Activated T-cell treated with anti-CD3 and anti-CD28 coated beads, Interleukin-2, amount 50 U/mL, for 4 hours (primary cell): ENCODE data around the gene SELENOF. TPM values are rescaled to one million over a fixed set of nuclear protein-coding genes. Genes with fewer than 3 reads are reported as not detected.

Experiments used
- ATAC-seq, 2 donors: fragments of 200-7000 bp; cut with Tn5 transposase; one replicate each; pipeline ENCODE4 v1.10.0; 2021
- DNase-seq: peaks from one replicate; pipeline ENCODE4 v3.0.0-alpha.2; 2020
- H3K27me3 Mint-ChIP-seq: one replicate; pipeline ENCODE4 v1.8.0; 2021; ENCODE audit warnings: low read depth, mixed read lengths
- H3K36me3 Mint-ChIP-seq: one replicate; pipeline ENCODE4 v1.8.0; 2022; ENCODE audit warnings: mixed read lengths; ENCODE audit not compliant: insufficient read depth
- H3K4me1 Mint-ChIP-seq: one replicate; pipeline ENCODE4 v1.8.0; 2021; ENCODE audit warnings: low read depth, mixed read lengths
- H3K4me3 Mint-ChIP-seq: one replicate; pipeline ENCODE4 v1.8.0; 2021; ENCODE audit warnings: mild to moderate bottlenecking, moderate library complexity, mixed read lengths
- H3K9me3 Mint-ChIP-seq: one replicate; pipeline ENCODE4 v1.8.0; 2021; ENCODE audit warnings: mixed read lengths
- total RNA-seq, 3 donors: library from RNA; stranded (reverse); gene quantifications; one replicate each; pipeline ENCODE4 v1.2.1, GENCODE V29; 2021

Gene SELENOF
- 100 to 1,000 TPM; 193 to 211 (median 204) TPM for total RNA-seq

DNA sequence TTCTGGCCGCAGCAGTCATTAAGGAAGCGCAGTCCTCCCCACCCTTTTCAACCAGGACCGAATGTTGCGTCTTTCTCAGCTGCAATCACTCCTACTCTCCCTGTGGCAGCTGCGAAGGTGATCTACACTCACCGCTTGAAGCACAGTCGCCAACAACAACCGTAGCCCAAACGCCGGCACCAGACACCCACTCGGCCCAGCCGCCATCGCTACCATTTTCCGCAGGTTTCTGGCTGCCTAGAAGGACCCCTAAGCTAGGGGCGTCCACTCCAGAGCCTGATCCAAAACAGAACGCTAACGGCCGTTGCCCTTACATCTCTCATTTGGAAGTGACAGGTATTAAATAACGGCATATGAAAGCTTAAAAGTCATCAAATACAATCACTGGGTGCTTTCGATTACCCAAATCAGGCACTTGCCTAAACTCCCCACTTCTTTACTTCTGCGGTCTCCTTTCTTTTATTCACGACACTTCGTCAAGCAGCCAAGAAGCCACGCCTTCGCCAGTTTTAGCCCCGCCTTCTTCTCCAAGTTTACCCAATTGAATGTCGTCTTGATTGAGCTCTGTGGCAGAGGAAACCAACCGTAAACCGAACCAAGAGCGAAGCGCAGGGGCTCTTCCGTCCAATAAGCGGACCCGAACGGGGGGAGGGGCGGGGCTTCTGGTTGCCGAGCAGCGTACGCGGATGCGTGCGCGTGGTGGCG lies at the start of gene SELENOF:
TSS of gene SELENOF (minus strand) at position 231 of the 705 bp plus-strand sequence. CDS start at position 216, 15 bp downstream.
- H3K4me1 Mint-ChIP-seq, result peaks cover 49% of the 10 kb centered on the region

DNA sequence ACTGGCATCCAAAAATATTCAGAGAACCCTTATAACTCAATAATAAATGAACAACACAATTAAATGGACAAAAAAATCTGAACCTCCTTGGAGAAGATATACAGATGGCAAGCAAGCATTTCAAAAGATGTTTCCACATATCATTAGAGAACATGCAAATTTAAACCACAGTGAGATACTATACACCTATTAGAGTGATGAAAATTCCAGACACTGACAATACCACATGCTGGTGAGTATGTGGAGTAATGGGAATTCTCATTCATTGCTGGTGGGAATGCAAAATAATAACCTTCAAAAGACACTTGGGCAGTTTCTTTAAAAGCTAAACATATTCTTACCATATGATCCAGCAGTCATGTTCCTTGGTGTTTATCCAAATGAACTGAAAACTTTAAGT lies 46.6 kb upstream of the SELENOF start:
- Mint-ChIP-seq H3K36me3 (peaks cover 7% of the 10 kb centered on the region), H3K4me1 (no peaks in the 10 kb centered on the region), H3K4me3 (no peak overlapping the region), H3K27me3 (no peaks in the 10 kb centered on the region), H3K9me3 (no peaks in the 10 kb centered on the region)
- DNase-seq (no peak), ATAC-seq (no peak)

More for the DNA sequence above, at the start of gene SELENOF:
- H3K4me3 Mint-ChIP-seq, result no peak within 1 kb of the TSS
- peaks cover 21% of the 10 kb centered on the region for H3K36me3 Mint-ChIP-seq
- ATAC-seq (peak; percentile 91), DNase-seq (peak; percentile 99)
- H3K27me3 Mint-ChIP-seq, result no peaks in the 10 kb centered on the region
- no peaks in the 10 kb centered on the region for H3K9me3 Mint-ChIP-seq

DNA sequence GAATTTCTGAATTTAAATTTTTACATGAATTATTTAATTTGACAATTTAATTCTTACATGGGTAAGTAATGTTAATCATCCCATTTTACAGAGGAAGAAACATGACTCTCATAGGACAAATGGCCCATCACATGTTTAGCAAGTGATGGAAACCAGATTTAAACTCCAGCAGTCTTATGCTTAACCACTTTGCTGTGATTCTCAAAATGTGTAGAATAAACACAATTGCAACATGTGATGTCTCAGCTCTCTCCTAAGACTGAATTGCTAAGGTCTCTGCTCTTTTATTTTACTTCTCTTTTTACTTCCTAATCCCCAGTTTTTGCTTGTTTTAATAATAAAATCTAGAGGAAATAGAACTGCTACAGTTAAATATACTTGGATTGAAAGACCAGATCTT lies 43.3 kb upstream of the SELENOF start:
- H3K36me3 Mint-ChIP-seq, result peaks cover 5% of the 10 kb centered on the region
- no peak overlapping the region for H3K4me3 Mint-ChIP-seq
- ATAC-seq, result no peak
- peaks cover 3% of the 10 kb centered on the region for H3K4me1 Mint-ChIP-seq
- no peaks in the 10 kb centered on the region for H3K9me3 Mint-ChIP-seq
- H3K27me3 Mint-ChIP-seq, result no peaks in the 10 kb centered on the region
- DNase-seq, result no peak

- Mint-ChIP-seq H3K9me3 (no peaks in the 10 kb centered on the region), H3K27me3 (no peaks in the 10 kb centered on the region), H3K4me3 (no peak overlapping the region), H3K4me1 (peaks cover 3% of the 10 kb centered on the region), H3K36me3 (peaks cover 5% of the 10 kb centered on the region)
- DNase-seq (no peak), ATAC-seq (no peak)
These were observed 42.3 kb upstream of the SELENOF start for GRCh38 chr1:86956221-86956620.

DNA sequence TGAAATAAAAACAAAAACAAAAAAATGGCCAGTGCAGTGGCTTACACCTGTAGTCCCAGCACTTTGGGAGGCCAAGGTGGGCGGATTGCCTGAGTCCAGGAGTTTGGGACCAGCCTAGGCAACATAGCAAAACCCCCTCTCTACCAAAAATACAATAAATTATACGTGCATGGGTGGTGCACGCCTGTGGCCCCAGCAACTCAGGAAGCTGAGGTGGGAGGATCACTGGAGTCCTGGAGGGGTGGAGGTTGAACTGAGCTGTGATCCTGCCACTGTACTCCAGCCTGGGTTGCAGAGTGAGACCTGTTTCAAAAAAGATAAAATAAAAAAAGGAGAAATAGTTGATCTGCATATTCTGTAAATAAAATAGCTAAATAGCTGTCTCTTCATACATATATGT lies 41.8 kb upstream of the SELENOF start:
- H3K4me1 Mint-ChIP-seq, result peaks cover 3% of the 10 kb centered on the region
- no peak overlapping the region for H3K4me3 Mint-ChIP-seq
- H3K9me3 Mint-ChIP-seq, result no peaks in the 10 kb centered on the region
- ATAC-seq, result no peak
- DNase-seq, result no peak
- H3K27me3 Mint-ChIP-seq, result no peaks in the 10 kb centered on the region
- H3K36me3 Mint-ChIP-seq, result peaks cover 5% of the 10 kb centered on the region

- no peaks in the 10 kb centered on the region for H3K9me3 Mint-ChIP-seq
- H3K27me3 Mint-ChIP-seq, result no peaks in the 10 kb centered on the region
- peaks cover 3% of the 10 kb centered on the region for H3K4me1 Mint-ChIP-seq
- ATAC-seq, result no peak
- DNase-seq, result no peak
- no peak overlapping the region for H3K4me3 Mint-ChIP-seq
- peaks cover 1% of the 10 kb centered on the region for H3K36me3 Mint-ChIP-seq
These were observed 39.2 kb upstream of the SELENOF start for GRCh38 chr1:86953167-86953566.

DNA sequence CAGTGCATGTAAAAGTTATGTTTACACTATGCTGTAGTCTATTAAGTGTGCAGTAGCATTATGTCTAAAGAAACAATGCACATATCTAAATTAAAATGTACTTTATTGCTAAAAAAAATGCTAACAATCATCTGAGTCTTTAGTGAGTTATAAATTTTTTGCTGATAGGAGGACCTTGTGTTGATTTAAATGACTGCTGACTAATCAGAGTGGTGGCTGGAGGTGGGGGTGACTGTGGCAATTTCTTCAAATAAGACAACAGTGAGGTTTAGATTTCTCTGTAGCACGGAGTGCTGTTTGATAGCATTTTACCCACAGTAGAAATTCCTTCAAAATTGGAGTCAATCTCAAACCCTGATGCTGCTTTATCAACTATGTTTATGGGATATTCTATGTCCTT lies 37.5 kb upstream of the SELENOF start:
- Mint-ChIP-seq H3K4me3 (no peak overlapping the region), H3K9me3 (no peaks in the 10 kb centered on the region), H3K27me3 (no peaks in the 10 kb centered on the region), H3K36me3 (no peaks in the 10 kb centered on the region), H3K4me1 (peaks cover 3% of the 10 kb centered on the region)
- ATAC-seq (no peak), DNase-seq (no peak)

DNA sequence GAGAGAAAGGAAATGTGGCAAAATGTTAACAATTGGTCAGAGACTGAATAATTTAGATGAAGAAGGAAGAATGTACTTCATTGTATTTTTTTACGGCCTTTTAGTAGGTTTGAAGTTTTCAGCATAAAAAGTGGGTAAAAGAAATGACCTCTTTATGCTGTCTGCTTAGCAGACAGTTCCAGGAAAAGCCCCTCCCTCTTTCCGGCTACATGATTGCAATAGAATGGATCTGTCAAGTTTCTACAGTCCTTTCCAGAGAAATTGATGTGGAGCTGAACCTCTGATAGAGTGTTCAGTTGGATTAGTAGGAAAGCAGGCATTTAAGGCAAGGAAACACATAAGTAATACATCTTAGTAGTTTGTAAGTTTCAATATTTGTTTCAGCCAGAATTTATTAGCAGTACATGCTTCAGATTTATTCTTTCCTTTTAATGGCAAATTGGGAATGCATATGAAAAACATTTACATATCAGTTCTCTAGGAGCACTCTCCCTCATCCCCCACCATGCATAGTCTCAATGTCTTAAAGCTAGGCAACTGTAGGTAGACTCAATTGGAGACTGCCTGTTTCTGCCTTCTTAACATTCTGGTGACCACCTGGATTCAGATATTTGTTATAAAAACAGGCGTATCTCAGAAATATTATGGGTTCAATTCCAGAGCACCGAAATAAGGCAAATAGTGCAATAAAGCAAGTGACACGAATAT lies 36.9 kb upstream of the SELENOF start:
- Mint-ChIP-seq H3K27me3 (no peaks in the 10 kb centered on the region), H3K9me3 (no peaks in the 10 kb centered on the region), H3K4me1 (peaks cover 3% of the 10 kb centered on the region), H3K4me3 (no peak overlapping the region), H3K36me3 (no peaks in the 10 kb centered on the region)
- no peak for ATAC-seq
- no peak for DNase-seq

- ATAC-seq (no peak), DNase-seq (no peak)
- no peaks in the 10 kb centered on the region for H3K4me1 Mint-ChIP-seq
- no peaks in the 10 kb centered on the region for H3K9me3 Mint-ChIP-seq
- no peaks in the 10 kb centered on the region for H3K27me3 Mint-ChIP-seq
- no peaks in the 10 kb centered on the region for H3K36me3 Mint-ChIP-seq
- no peak overlapping the region for H3K4me3 Mint-ChIP-seq
These were observed 34.3 kb upstream of the SELENOF start for GRCh38 chr1:86948212-86948611.

- H3K4me1 Mint-ChIP-seq, result peaks cover 6% of the 10 kb centered on the region
- H3K9me3 Mint-ChIP-seq, result no peaks in the 10 kb centered on the region
- H3K36me3 Mint-ChIP-seq, result no peaks in the 10 kb centered on the region
- no peak for ATAC-seq
- H3K4me3 Mint-ChIP-seq, result no peak overlapping the region
- H3K27me3 Mint-ChIP-seq, result no peaks in the 10 kb centered on the region
- no peak for DNase-seq
These were observed 28.8 kb upstream of the SELENOF start for GRCh38 chr1:86942743-86943142.

DNA sequence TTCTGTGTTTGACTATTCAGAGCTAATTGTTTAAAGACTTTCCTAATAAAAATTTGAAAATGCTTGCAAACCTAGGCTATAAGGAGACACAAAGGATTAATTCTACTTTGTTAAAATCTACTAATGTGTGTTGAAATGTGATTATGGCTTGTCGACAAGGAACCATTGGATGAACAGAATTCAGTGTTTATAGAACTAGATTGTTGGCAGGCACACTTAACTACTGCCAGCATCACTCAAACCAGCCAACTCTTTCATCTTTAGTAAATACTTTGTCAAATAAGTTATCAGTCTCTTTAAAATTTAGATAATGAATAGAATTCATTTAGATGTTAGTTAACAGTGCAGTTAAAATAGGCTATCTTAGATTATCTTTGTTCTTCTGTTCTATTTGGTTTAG lies 28.1 kb upstream of the SELENOF start:
- ATAC-seq (no peak), DNase-seq (no peak)
- Mint-ChIP-seq H3K4me1 (peaks cover 6% of the 10 kb centered on the region), H3K36me3 (no peaks in the 10 kb centered on the region), H3K4me3 (no peak overlapping the region), H3K9me3 (no peaks in the 10 kb centered on the region), H3K27me3 (no peaks in the 10 kb centered on the region)

DNA sequence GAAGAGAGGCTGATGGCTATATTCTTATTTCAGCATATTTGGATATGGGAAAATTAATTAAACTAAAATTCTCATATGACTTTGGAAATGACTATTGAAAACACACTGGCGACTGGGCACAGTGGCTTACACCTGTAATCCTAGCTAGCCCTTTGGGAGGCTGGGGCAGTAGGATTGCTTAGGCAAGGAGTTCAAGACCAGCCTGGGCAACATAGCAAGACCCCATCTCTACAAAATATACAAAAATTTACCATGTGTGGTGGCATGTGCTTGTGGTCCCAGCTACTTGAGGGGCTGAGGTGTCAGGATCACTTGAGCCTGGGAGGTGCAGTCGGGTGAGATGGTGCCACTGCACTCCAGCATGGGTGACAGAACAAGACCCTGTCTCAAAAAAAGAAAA lies 26.7 kb upstream of the SELENOF start:
- no peak overlapping the region for H3K4me3 Mint-ChIP-seq
- DNase-seq (no peak), ATAC-seq (no peak)
- H3K36me3 Mint-ChIP-seq, result no peaks in the 10 kb centered on the region
- no peaks in the 10 kb centered on the region for H3K27me3 Mint-ChIP-seq
- H3K4me1 Mint-ChIP-seq, result peaks cover 6% of the 10 kb centered on the region
- no peaks in the 10 kb centered on the region for H3K9me3 Mint-ChIP-seq

- DNase-seq (no peak), ATAC-seq (no peak)
- Mint-ChIP-seq H3K4me1 (peaks cover 6% of the 10 kb centered on the region), H3K27me3 (no peaks in the 10 kb centered on the region), H3K4me3 (no peak overlapping the region), H3K36me3 (no peaks in the 10 kb centered on the region), H3K9me3 (no peaks in the 10 kb centered on the region)
These were observed 25.5 kb upstream of the SELENOF start for GRCh38 chr1:86939406-86939805.

DNA sequence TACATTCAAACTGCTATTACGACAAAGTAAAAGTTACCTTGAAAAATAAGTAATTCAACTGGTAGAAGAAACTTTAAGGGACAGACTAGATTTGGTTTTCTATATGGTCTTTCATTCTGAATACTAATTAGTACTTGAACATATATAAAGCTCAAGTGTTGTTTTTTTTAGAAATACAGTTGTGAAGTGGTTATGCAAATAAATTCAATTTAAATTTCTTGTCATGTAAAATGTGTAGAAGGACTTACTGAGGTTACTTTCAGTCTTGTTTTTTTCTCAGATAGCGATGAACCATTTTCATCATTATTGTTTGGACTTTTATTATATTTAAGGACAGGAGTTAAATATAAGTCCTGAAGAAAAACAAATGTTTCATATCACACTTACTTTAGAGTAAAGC lies 24.9 kb upstream of the SELENOF start:
- Mint-ChIP-seq H3K4me1 (peaks cover 11% of the 10 kb centered on the region), H3K4me3 (no peak overlapping the region), H3K36me3 (no peaks in the 10 kb centered on the region), H3K9me3 (no peaks in the 10 kb centered on the region), H3K27me3 (no peaks in the 10 kb centered on the region)
- DNase-seq, result no peak
- no peak for ATAC-seq

GRCh38 chr1:86938450-86938849 lies 24.5 kb upstream of the SELENOF start:
- DNase-seq (no peak), ATAC-seq (no peak)
- Mint-ChIP-seq H3K4me1 (peaks cover 15% of the 10 kb centered on the region), H3K27me3 (no peaks in the 10 kb centered on the region), H3K9me3 (no peaks in the 10 kb centered on the region), H3K4me3 (no peak overlapping the region), H3K36me3 (no peaks in the 10 kb centered on the region)
